Adrenal gland (tissue), 5 donors: Measurements from ENCODE around the gene COL4A1.

ENCODE experiments used
- POLR2A ChIP-seq, 2 donors: fragments of 450-650 bp; IDR thresholded peaks; one replicate each; pipeline ENCODE4 v1.6.1; 2017; ENCODE audit warnings: antibody characterized with exemption in 2 of 2, mild to moderate bottlenecking in 2 of 2, moderate library complexity in 1 of 2
- TF ChIP-seq, protein P1 (sequence below), 6 experiments: fragments of 450-650 bp in 4 of 6; fragments of 200-600 bp in 2 of 6; sonication (generic) in 1 of 6; IDR thresholded peaks; 1 replicate in 5 of 6; 2 replicates in 1 of 6; pipeline versions ENCODE4 v1.5.1 to v1.8.0; 2016 to 2021; ENCODE audit warnings: antibody characterized with exemption in 6 of 6, mild to moderate bottlenecking in 2 of 6, moderate library complexity in 1 of 6
- donor health status: DM: no; HTN: no; CAD: no.

DNA sequence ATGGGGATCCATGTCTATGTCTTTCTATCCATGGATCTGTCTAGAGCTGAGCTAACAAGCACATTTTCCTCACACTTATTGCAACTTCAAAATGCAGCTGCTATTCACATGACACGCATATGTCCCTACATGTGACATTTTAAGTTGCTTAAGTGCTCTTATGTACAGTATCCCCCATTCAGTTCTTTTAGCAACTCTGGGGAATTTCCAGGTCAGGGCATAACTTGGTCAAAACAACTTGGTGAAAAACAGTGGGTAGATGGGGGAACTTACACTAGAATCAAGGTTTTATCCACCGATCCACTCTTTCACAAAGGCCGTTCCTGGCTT, 73.0 kb downstream of the COL4A1 start:
- TF ChIP-seq, protein P1, sequence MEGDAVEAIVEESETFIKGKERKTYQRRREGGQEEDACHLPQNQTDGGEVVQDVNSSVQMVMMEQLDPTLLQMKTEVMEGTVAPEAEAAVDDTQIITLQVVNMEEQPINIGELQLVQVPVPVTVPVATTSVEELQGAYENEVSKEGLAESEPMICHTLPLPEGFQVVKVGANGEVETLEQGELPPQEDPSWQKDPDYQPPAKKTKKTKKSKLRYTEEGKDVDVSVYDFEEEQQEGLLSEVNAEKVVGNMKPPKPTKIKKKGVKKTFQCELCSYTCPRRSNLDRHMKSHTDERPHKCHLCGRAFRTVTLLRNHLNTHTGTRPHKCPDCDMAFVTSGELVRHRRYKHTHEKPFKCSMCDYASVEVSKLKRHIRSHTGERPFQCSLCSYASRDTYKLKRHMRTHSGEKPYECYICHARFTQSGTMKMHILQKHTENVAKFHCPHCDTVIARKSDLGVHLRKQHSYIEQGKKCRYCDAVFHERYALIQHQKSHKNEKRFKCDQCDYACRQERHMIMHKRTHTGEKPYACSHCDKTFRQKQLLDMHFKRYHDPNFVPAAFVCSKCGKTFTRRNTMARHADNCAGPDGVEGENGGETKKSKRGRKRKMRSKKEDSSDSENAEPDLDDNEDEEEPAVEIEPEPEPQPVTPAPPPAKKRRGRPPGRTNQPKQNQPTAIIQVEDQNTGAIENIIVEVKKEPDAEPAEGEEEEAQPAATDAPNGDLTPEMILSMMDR (IDR thresholded peaks at IDR 0.05) = no peak
- no peak for TF ChIP-seq POLR2A (IDR thresholded peaks at IDR 0.05)
